H9 (cell line): Measurements from ENCODE around the gene SEMA3F. TPM values are rescaled to one million over a fixed set of nuclear protein-coding genes. Genes with fewer than 3 reads are reported as not detected.

Experiments used
- DNase-seq: peaks from one replicate; pipeline ENCODE4 v3.0.0-alpha.2; 2017
- H2AFZ ChIP-seq: one replicate; pipeline ENCODE4 v1.6.1; 2013; ENCODE audit warnings: mild to moderate bottlenecking, low read length, control low read depth, moderate library complexity
- H2AK5ac ChIP-seq: 2 replicates; pipeline ENCODE4 v1.6.1; 2013; ENCODE audit warnings: low read length, control low read depth, mixed read lengths; ENCODE audit not compliant: insufficient read length
- H2BK120ac ChIP-seq: one replicate; pipeline ENCODE4 v1.6.1; 2013; ENCODE audit warnings: low read depth, mild to moderate bottlenecking, low read length, control low read depth, inconsistent platforms; ENCODE audit not compliant: poor library complexity, severe bottlenecking
- H2BK12ac ChIP-seq: 2 replicates; pipeline ENCODE4 v1.6.1; 2013; ENCODE audit warnings: low read length, control low read depth, mixed read lengths, low read depth; ENCODE audit not compliant: insufficient read length
- H2BK15ac ChIP-seq: 2 replicates; pipeline ENCODE4 v1.6.1; 2013; ENCODE audit warnings: low read depth, low read length, control low read depth
- H2BK20ac ChIP-seq: one replicate; pipeline ENCODE4 v1.6.1; 2013; ENCODE audit warnings: low read depth, mild to moderate bottlenecking, low read length, control low read depth, inconsistent platforms; ENCODE audit not compliant: poor library complexity, severe bottlenecking
- H2BK5ac ChIP-seq: 2 replicates; pipeline ENCODE4 v1.6.1; 2013; ENCODE audit warnings: low read length, control low read depth, mixed read lengths; ENCODE audit not compliant: insufficient read length
- H3K14ac ChIP-seq: 2 replicates; pipeline ENCODE4 v1.6.1; 2013; ENCODE audit warnings: low read length, control low read depth; ENCODE audit not compliant: insufficient read depth
- H3K18ac ChIP-seq: 2 replicates; pipeline ENCODE4 v1.6.1; 2013; ENCODE audit warnings: low read depth, mild to moderate bottlenecking, mixed read lengths, low read length, control low read depth; ENCODE audit not compliant: insufficient read length
- H3K23ac ChIP-seq: 2 replicates; pipeline ENCODE4 v1.6.1; 2013; ENCODE audit warnings: low read length, control low read depth, mixed read lengths, low read depth; ENCODE audit not compliant: insufficient read length
- H3K23me2 ChIP-seq: 2 replicates; pipeline ENCODE4 v1.6.1; 2013; ENCODE audit warnings: low read depth, mild to moderate bottlenecking, mixed read lengths, low read length, control low read depth; ENCODE audit not compliant: insufficient read length, poor library complexity, severe bottlenecking
- H3K27ac ChIP-seq: 2 replicates; pipeline ENCODE4 v1.5.1; 2013; ENCODE audit warnings: low read length, control low read depth, mixed read lengths, low read depth; ENCODE audit not compliant: insufficient read length
- H3K27me3 ChIP-seq: 2 replicates; pipeline ENCODE4 v1.6.1; 2013; ENCODE audit warnings: low read length, control low read depth, inconsistent platforms; ENCODE audit not compliant: insufficient read depth
- H3K4ac ChIP-seq: 2 replicates; pipeline ENCODE4 v1.6.1; 2013; ENCODE audit warnings: low read depth, mild to moderate bottlenecking, control low read depth, inconsistent platforms, low read length, moderate library complexity
- H3K4me1 ChIP-seq: 2 replicates; pipeline ENCODE4 v1.6.1; 2013; ENCODE audit warnings: low read length, control low read depth, inconsistent platforms; ENCODE audit not compliant: insufficient read depth
- H3K4me2 ChIP-seq: 2 replicates; pipeline ENCODE4 v1.6.1; 2013; ENCODE audit warnings: low read length, control low read depth, mixed read lengths; ENCODE audit not compliant: insufficient read length, insufficient read depth
- H3K56ac ChIP-seq: 2 replicates; pipeline ENCODE4 v1.6.1; 2013; ENCODE audit warnings: low read depth, mild to moderate bottlenecking, mixed read lengths, low read length, control low read depth; ENCODE audit not compliant: insufficient read length
- H3K79me1 ChIP-seq: 2 replicates; pipeline ENCODE4 v1.6.1; 2013; ENCODE audit warnings: low read depth, mild to moderate bottlenecking, moderate library complexity, low read length, control low read depth, inconsistent platforms; ENCODE audit not compliant: insufficient read depth, poor library complexity, severe bottlenecking
- H3K79me2 ChIP-seq: 2 replicates; pipeline ENCODE4 v1.6.1; 2013; ENCODE audit warnings: low read length, control low read depth, inconsistent platforms; ENCODE audit not compliant: insufficient read depth
- H3K9ac ChIP-seq: 2 replicates; pipeline ENCODE4 v1.6.1; 2013; ENCODE audit warnings: low read length, control low read depth, mixed read lengths; ENCODE audit not compliant: insufficient read length; ENCODE audit errors: extremely low read depth
- H3K9me3 ChIP-seq: one replicate; pipeline ENCODE4 v1.6.1; 2013; ENCODE audit warnings: low read depth, low read length, inconsistent platforms; ENCODE audit not compliant: control insufficient read depth
- H3T11ph ChIP-seq: one replicate; pipeline ENCODE4 v1.6.1; 2013; ENCODE audit warnings: mild to moderate bottlenecking, low read length, control low read depth, inconsistent platforms
- H4K20me1 ChIP-seq: one replicate; pipeline ENCODE4 v1.6.1; 2013; ENCODE audit not compliant: control insufficient read depth, insufficient read length, insufficient read depth
- H4K5ac ChIP-seq: 2 replicates; pipeline ENCODE4 v1.6.1; 2013; ENCODE audit warnings: low read depth, mild to moderate bottlenecking, mixed read lengths, low read length, control low read depth; ENCODE audit not compliant: insufficient read length
- H4K8ac ChIP-seq: replicated peaks from 2 replicates; pipeline ENCODE4 v1.6.1; 2013; ENCODE audit warnings: low read length, control low read depth, mixed read lengths, low read depth; ENCODE audit not compliant: insufficient read length
- H4K91ac ChIP-seq: 2 replicates; pipeline ENCODE4 v1.6.1; 2013; ENCODE audit warnings: low read depth, mild to moderate bottlenecking, moderate library complexity, mixed read lengths, low read length, control low read depth; ENCODE audit not compliant: insufficient read length
- H3K27ac Mint-ChIP-seq, 3 experiments: 2 replicates in 2 of 3; 3 replicates in 1 of 3; pipeline ENCODE4 v1.8.0; 2020 to 2021; ENCODE audit warnings: mixed read lengths in 3 of 3, mild to moderate bottlenecking in 1 of 3, moderate library complexity in 1 of 3
- H3K27me3 Mint-ChIP-seq: 2 replicates; pipeline ENCODE4 v1.8.0; 2021; ENCODE audit warnings: low read depth, mild to moderate bottlenecking, moderate library complexity, mixed read lengths
- H3K36me3 Mint-ChIP-seq, 3 experiments: 2 replicates in 2 of 3; 3 replicates in 1 of 3; pipeline ENCODE4 v1.8.0; 2020 to 2021; ENCODE audit warnings: low read depth in 3 of 3, mixed read lengths in 3 of 3; ENCODE audit not compliant: insufficient read depth in 1 of 3
- H3K4me1 Mint-ChIP-seq, 2 experiments: 2 replicates each; pipeline ENCODE4 v1.8.0; 2020; ENCODE audit warnings: mixed read lengths in 2 of 2
- H3K4me3 Mint-ChIP-seq, 2 experiments: 2 replicates in 1 of 2; 3 replicates in 1 of 2; pipeline ENCODE4 v1.8.0; 2020 to 2021; ENCODE audit warnings: mild to moderate bottlenecking in 2 of 2, mixed read lengths in 2 of 2, moderate library complexity in 1 of 2
- H3K9me3 Mint-ChIP-seq, 2 experiments: 2 replicates in 1 of 2; 3 replicates in 1 of 2; pipeline ENCODE4 v1.8.0; 2020; ENCODE audit warnings: mild to moderate bottlenecking in 2 of 2, mixed read lengths in 2 of 2, moderate library complexity in 1 of 2
- CTCF ChIP-seq: fragments of 200-600 bp; sonication (generic); conservative IDR thresholded peaks from 3 replicates; pipeline ENCODE4 v1.8.0; 2021; ENCODE audit warnings: antibody characterized with exemption, mild to moderate bottlenecking
- WGBS: extraction: QIAGEN DNeasy Blood & Tissue Kit; methylation state at CpG from one replicate; pipeline ENCODE4 v1.1.7; 2013; ENCODE audit warnings: missing lambda C conversion rate, low lambda C conversion rate, mixed read lengths; ENCODE audit not compliant: insufficient read length; ENCODE audit errors: extremely low coverage; 5-methylcytosine and 5-hydroxymethylcytosine counted together
- total RNA-seq: library from RNA; stranded (reverse); gene quantifications from 2 replicates; pipeline ENCODE4 v1.2.1, GENCODE V29; 2021

The SEMA3F gene
- total RNA-seq, 1 experiment from 2014 or later = 14.3 TPM

- no peak overlapping the region; a peak in 1 of 5 replicates for H3K4me3 Mint-ChIP-seq
Measured at GRCh38 chr3:50229490-50229889, 74.4 kb downstream of the SEMA3F start.

More at GRCh38 chr3:50229490-50229889, 74.4 kb downstream of the SEMA3F start:
- Histone ChIP-seq H4K8ac (no peak overlapping the region), H4K91ac (no peak overlapping the region), H3K9me3 (no peaks in the 10 kb centered on the region), H3K27ac (no peak overlapping the region), H3K4me2 (no peak overlapping the region), H3K79me2 (no peaks in the 10 kb centered on the region), H3K4me1 (no peaks in the 10 kb centered on the region), H2BK15ac (0 out of 2 replicates have a peak overlapping the region, but pooled peaks have one; percentile 17), H3K23ac (no peak overlapping the region), H2BK20ac (no peak overlapping the region), H3K79me1 (no peaks in the 10 kb centered on the region), H3T11ph (no peak overlapping the region), H3K23me2 (peaks cover 12% of the 10 kb centered on the region), H4K20me1 (no peaks in the 10 kb centered on the region), H3K56ac (no peak overlapping the region), H3K27me3 (no peaks in the 10 kb centered on the region), H3K4ac (no peak overlapping the region), H3K9ac (no peak overlapping the region), H2AFZ (no peak overlapping the region), H2AK5ac (no peak overlapping the region), H3K14ac (no peak overlapping the region), H3K18ac (no peak overlapping the region), H2BK5ac (no peak overlapping the region), H2BK12ac (no peak overlapping the region), H2BK120ac (no peak overlapping the region), H4K5ac (no peak overlapping the region)
- H3K9me3 Mint-ChIP-seq = peaks cover 2 to 4% of the 10 kb centered on the region in 2 experiments; a peak in 3 of 5 replicates
- whole genome bisulfite sequencing = no CpG with 5 or more reads among the region's 3 CpGs
- H3K27ac Mint-ChIP-seq = peak overlapping the region in 1 of 3 experiments; percentile 54; a peak in 2 of 7 replicates
- no peak for DNase-seq
- H3K36me3 Mint-ChIP-seq = no peaks in the 10 kb centered on the region; a peak in 1 of 7 replicates
- TF ChIP-seq CTCF = no peak
- peaks cover 36 to 53% of the 10 kb centered on the region in 2 experiments for H3K4me1 Mint-ChIP-seq
- peaks cover 28% of the 10 kb centered on the region for H3K27me3 Mint-ChIP-seq
